Measurements from ENCODE around the gene FGF11.

The FGF11 gene

GRCh38 chr17:7423679-7424078 lies 15.6 kb upstream of the FGF11 start:
- no peak for DNase-seq (ENCODE audit: low read depth)
- no peak for TF ChIP-seq CTCF (IDR thresholded peaks at IDR 0.05; ENCODE audit: control insufficient read depth, extremely low read depth, insufficient read depth)
- H3K4me3 ChIP-seq (ENCODE audit: low read depth, low read length), result no peak overlapping the region

- H3K4me3 ChIP-seq (ENCODE audit: low read depth, low read length), result no peak within 1 kb of the TSS
- no peak for DNase-seq (ENCODE audit: low read depth)
- TF ChIP-seq CTCF (IDR thresholded peaks at IDR 0.05; ENCODE audit: control insufficient read depth, extremely low read depth, insufficient read depth), result no peak
Measured at GRCh38 chr17:7425316-7425715, 14.0 kb upstream of the FGF11 start, which contains the start of gene SPEM2. Gene SPEM2 (plus strand): TSS chr17:7425616. CDS start chr17:7425689, 73 bp downstream.

- no peak overlapping the region for H3K4me3 ChIP-seq (ENCODE audit: low read depth, low read length)
Measured at GRCh38 chr17:7425756-7426155, 13.6 kb upstream of the FGF11 start.

GRCh38 chr17:7426203-7426863 lies 13.0 kb upstream of the FGF11 start:
- DNase-seq (ENCODE audit: low read depth), result no peak
- no peak for TF ChIP-seq CTCF (IDR thresholded peaks at IDR 0.05; ENCODE audit: control insufficient read depth, extremely low read depth, insufficient read depth)
- no peak overlapping the region for H3K4me3 ChIP-seq (ENCODE audit: low read depth, low read length)

More at GRCh38 chr17:7425756-7426155, 13.6 kb upstream of the FGF11 start:
- no peak for DNase-seq (ENCODE audit: low read depth)
- no peak for TF ChIP-seq CTCF (IDR thresholded peaks at IDR 0.05; ENCODE audit: control insufficient read depth, extremely low read depth, insufficient read depth)

GRCh38 chr17:7426896-7427489 lies 12.3 kb upstream of the FGF11 start:
- no peak for TF ChIP-seq CTCF (IDR thresholded peaks at IDR 0.05; ENCODE audit: control insufficient read depth, extremely low read depth, insufficient read depth)
- no peak for DNase-seq (ENCODE audit: low read depth)
- H3K4me3 ChIP-seq (ENCODE audit: low read depth, low read length), result no peak overlapping the region

- no peak for TF ChIP-seq CTCF (IDR thresholded peaks at IDR 0.05; ENCODE audit: control insufficient read depth, extremely low read depth, insufficient read depth)
- no peak overlapping the region for H3K4me3 ChIP-seq (ENCODE audit: low read depth, low read length)
- DNase-seq (ENCODE audit: low read depth), result no peak
Measured at GRCh38 chr17:7427549-7427948, 11.8 kb upstream of the FGF11 start.
